Neutrophil (primary cell): ENCODE data around the gene CEP83.

Source experiments
- H3K27ac ChIP-seq: fragments of 200-600 bp; sonication (generic); 2 replicates; pipeline ENCODE4 v1.5.1; 2016; ENCODE audit warnings: mild to moderate bottlenecking, moderate library complexity
- H3K27me3 ChIP-seq: fragments of 200-600 bp; sonication (generic); 2 replicates; pipeline ENCODE4 v1.6.0; 2016; ENCODE audit warnings: mild to moderate bottlenecking
- H3K36me3 ChIP-seq: fragments of 200-600 bp; sonication (generic); 2 replicates; pipeline ENCODE4 v1.5.1; 2017
- H3K4me1 ChIP-seq, 2 experiments: fragments of 200-600 bp in 1 of 2; sonication (generic) in 1 of 2; 1 replicate in 1 of 2; 2 replicates in 1 of 2; pipeline versions ENCODE4 v1.5.1 to v1.6.1; 2013 to 2016; ENCODE audit warnings: low read depth in 1 of 2, low read length in 1 of 2, mild to moderate bottlenecking in 1 of 2, moderate library complexity in 1 of 2; ENCODE audit not compliant: control insufficient read depth in 1 of 2, insufficient read depth in 1 of 2
- H3K4me3 ChIP-seq, 2 experiments: fragments of 200-600 bp in 1 of 2; sonication (generic) in 1 of 2; 1 replicate in 1 of 2; 2 replicates in 1 of 2; pipeline ENCODE4 v1.5.1; 2013 to 2016; ENCODE audit warnings: low read depth in 1 of 2, low read length in 1 of 2, mild to moderate bottlenecking in 1 of 2, moderate library complexity in 1 of 2
- H3K9me3 ChIP-seq: fragments of 200-600 bp; sonication (generic); 2 replicates; pipeline ENCODE4 v1.5.1; 2016
- TF ChIP-seq, protein P1 (sequence below): fragments of 200-600 bp; sonication (generic); IDR thresholded peaks from 2 replicates; pipeline ENCODE4 v1.5.1; 2016; ENCODE audit warnings: antibody characterized with exemption

The CEP83 gene

DNA sequence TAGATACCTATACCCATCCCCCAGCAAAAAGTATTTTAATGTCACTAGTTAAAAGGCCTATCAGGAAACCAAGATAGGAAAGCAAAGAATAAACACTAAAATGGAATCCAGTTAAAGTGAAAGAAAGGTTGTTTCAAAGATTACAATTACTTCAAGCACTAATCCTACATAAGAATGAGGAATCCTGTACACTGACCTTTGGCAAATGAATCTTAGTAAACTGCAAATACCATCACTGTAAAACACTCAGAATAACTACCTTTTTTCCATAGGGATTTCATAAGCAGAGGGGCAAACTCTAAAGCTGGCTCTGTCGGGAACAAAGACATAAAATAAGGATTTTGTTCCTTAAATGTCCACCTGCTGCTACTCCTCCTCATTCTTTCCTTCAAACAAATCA is 25.9 kb downstream of the CEP83 start:
- no peaks in the 10 kb centered on the region for H3K27me3 ChIP-seq
- no peaks in the 10 kb centered on the region for H3K36me3 ChIP-seq
- peaks cover 7% of the 10 kb centered on the region for H3K9me3 ChIP-seq
- no peak overlapping the region for H3K4me3 ChIP-seq
- H3K4me1 ChIP-seq = peaks cover 8 to 9% of the 10 kb centered on the region in 2 experiments
- no peak overlapping the region for H3K27ac ChIP-seq
- TF ChIP-seq, protein P1, sequence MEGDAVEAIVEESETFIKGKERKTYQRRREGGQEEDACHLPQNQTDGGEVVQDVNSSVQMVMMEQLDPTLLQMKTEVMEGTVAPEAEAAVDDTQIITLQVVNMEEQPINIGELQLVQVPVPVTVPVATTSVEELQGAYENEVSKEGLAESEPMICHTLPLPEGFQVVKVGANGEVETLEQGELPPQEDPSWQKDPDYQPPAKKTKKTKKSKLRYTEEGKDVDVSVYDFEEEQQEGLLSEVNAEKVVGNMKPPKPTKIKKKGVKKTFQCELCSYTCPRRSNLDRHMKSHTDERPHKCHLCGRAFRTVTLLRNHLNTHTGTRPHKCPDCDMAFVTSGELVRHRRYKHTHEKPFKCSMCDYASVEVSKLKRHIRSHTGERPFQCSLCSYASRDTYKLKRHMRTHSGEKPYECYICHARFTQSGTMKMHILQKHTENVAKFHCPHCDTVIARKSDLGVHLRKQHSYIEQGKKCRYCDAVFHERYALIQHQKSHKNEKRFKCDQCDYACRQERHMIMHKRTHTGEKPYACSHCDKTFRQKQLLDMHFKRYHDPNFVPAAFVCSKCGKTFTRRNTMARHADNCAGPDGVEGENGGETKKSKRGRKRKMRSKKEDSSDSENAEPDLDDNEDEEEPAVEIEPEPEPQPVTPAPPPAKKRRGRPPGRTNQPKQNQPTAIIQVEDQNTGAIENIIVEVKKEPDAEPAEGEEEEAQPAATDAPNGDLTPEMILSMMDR = no peak

DNA sequence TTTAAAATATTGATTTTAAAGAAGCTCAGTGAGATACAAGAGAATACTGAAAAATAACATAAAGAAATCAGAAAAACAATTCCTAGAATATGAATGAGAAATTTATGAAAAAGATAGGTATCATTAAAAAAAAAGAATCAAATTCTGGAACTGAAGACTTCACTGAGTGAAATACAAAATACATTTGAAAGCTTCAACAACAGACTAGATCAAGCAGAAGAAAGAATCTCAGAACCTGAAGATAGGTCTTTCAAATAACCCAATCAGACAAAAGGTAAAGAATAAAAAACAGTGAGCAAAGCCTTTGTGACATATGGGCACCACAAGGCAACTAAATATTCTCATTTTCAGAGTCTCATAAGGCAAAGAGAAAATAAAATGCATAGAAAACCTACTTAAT is 29.4 kb downstream of the CEP83 start:
- TF ChIP-seq, protein P1 = no peak
- no peaks in the 10 kb centered on the region for H3K27me3 ChIP-seq
- no peak overlapping the region for H3K4me3 ChIP-seq
- H3K27ac ChIP-seq = no peak overlapping the region
- H3K4me1 ChIP-seq = peaks cover 3% of the 10 kb centered on the region in 2 experiments
- no peaks in the 10 kb centered on the region for H3K36me3 ChIP-seq
- H3K9me3 ChIP-seq = peaks cover 7% of the 10 kb centered on the region

GRCh38 chr12:94429633-94430032 is 30.0 kb downstream of the CEP83 start:
- Histone ChIP-seq H3K27me3 (no peaks in the 10 kb centered on the region), H3K27ac (no peak overlapping the region), H3K9me3 (peaks cover 7% of the 10 kb centered on the region), H3K36me3 (no peaks in the 10 kb centered on the region), H3K4me1 (no peaks in the 10 kb centered on the region), H3K4me3 (no peak overlapping the region)
- TF ChIP-seq, protein P1 = no peak

- H3K4me3 ChIP-seq = no peak overlapping the region
- H3K27ac ChIP-seq = no peak overlapping the region
- H3K4me1 ChIP-seq = no peaks in the 10 kb centered on the region
- peaks cover 7% of the 10 kb centered on the region for H3K9me3 ChIP-seq
- TF ChIP-seq, protein P1 = no peak
- H3K27me3 ChIP-seq = no peaks in the 10 kb centered on the region
- H3K36me3 ChIP-seq = no peaks in the 10 kb centered on the region
Measured at GRCh38 chr12:94429191-94429590, 30.5 kb downstream of the CEP83 start.

GRCh38 chr12:94427501-94428381 is 31.9 kb downstream of the CEP83 start:
- TF ChIP-seq, protein P1 = no peak
- peaks cover 10% of the 10 kb centered on the region for H3K9me3 ChIP-seq
- H3K27ac ChIP-seq = no peak overlapping the region
- no peaks in the 10 kb centered on the region for H3K27me3 ChIP-seq
- H3K4me1 ChIP-seq = no peaks in the 10 kb centered on the region
- no peak overlapping the region for H3K4me3 ChIP-seq
- H3K36me3 ChIP-seq = no peaks in the 10 kb centered on the region
